HEK293 (cell line): ENCODE measurements around the gene ELOVL4.

Experiments used
- CTCF ChIA-PET: fragments of 350-600 bp; formaldehyde crosslinking; extraction: SDS; loops from one replicate; lab custom pipeline; 2021; ENCODE audit warnings: antibody characterized with exemption; lab: Yijun Ruan, JAX
- POLR2A ChIA-PET: fragments of 300-600 bp; formaldehyde crosslinking; extraction: SDS; loops from one replicate; lab custom pipeline; 2020; ENCODE audit warnings: antibody characterized with exemption, inconsistent platforms; lab: Yijun Ruan, JAX
- H3K27ac ChIP-seq: fragments of 200-500 bp; sonication (Bioruptor generic); 2 replicates; pipeline ENCODE4 v1.5.1; 2014; ENCODE audit warnings: low read depth, low read length, control low read depth, inconsistent platforms; ENCODE audit errors: extremely low read depth
- H3K36me3 ChIP-seq, 2 experiments: fragments of 200-500 bp in 1 of 2; sonication (Bioruptor generic) in 1 of 2; 1 replicate in 1 of 2; 2 replicates in 1 of 2; pipeline ENCODE4 v1.5.1; 2014 to 2017; ENCODE audit warnings: inconsistent platforms in 2 of 2, low read length in 2 of 2; ENCODE audit not compliant: control insufficient read depth in 2 of 2, insufficient read depth in 1 of 2
- H3K4me1 ChIP-seq: fragments of 200-500 bp; sonication (Bioruptor generic); 2 replicates; pipeline ENCODE4 v1.5.1; 2014; ENCODE audit warnings: mild to moderate bottlenecking, low read length, inconsistent platforms; ENCODE audit not compliant: control insufficient read depth, insufficient read depth
- H3K4me3 ChIP-seq: 2 replicates; pipeline ENCODE4 v1.5.1; 2011; ENCODE audit warnings: low read depth, mild to moderate bottlenecking, control low read depth, low read length, moderate library complexity
- H3K9me3 ChIP-seq: fragments of 200-500 bp; sonication (Bioruptor generic); 2 replicates; pipeline ENCODE4 v1.5.1; 2014; ENCODE audit warnings: low read depth, low read length, inconsistent platforms; ENCODE audit not compliant: control insufficient read depth, insufficient read depth
- AEBP2 ChIP-seq: fragments of 450-650 bp; formaldehyde crosslinking; IDR thresholded peaks from 2 replicates; pipeline ENCODE4 v1.5.1; 2016; ENCODE audit warnings: missing biosample characterization, missing genetic modification characterization, borderline replicate concordance
- CTCF ChIP-seq: fragments of 450-650 bp; formaldehyde crosslinking; IDR thresholded peaks from 2 replicates; pipeline ENCODE4 v1.5.1; 2016; ENCODE audit warnings: missing biosample characterization, missing genetic modification characterization
- FEZF1 ChIP-seq: fragments of 450-650 bp; formaldehyde crosslinking; IDR thresholded peaks from 2 replicates; pipeline ENCODE4 v1.5.1; 2016; ENCODE audit warnings: missing biosample characterization, missing genetic modification characterization
- MEIS1 ChIP-seq: sonication (generic); formaldehyde crosslinking; IDR thresholded peaks from 2 replicates; pipeline ENCODE4 v1.8.1; 2022; ENCODE audit warnings: missing genetic modification reagents, mild to moderate bottlenecking, borderline replicate concordance
- PATZ1 ChIP-seq: fragments of 450-650 bp; formaldehyde crosslinking; IDR thresholded peaks from 2 replicates; pipeline ENCODE4 v1.5.1; 2016; ENCODE audit warnings: missing biosample characterization, missing genetic modification characterization
- PRDM6 ChIP-seq: fragments of 450-650 bp; formaldehyde crosslinking; IDR thresholded peaks from 2 replicates; pipeline ENCODE4 v1.5.1; 2017; ENCODE audit warnings: missing biosample characterization, missing genetic modification characterization
- SCRT2 ChIP-seq: fragments of 450-650 bp; formaldehyde crosslinking; IDR thresholded peaks from 2 replicates; pipeline ENCODE4 v1.5.1; 2016; ENCODE audit warnings: missing biosample characterization, missing genetic modification characterization
- SP7 ChIP-seq: fragments of 450-650 bp; formaldehyde crosslinking; IDR thresholded peaks from 2 replicates; pipeline ENCODE4 v1.5.1; 2016; ENCODE audit warnings: missing biosample characterization, missing genetic modification characterization
- ZBTB6 ChIP-seq: fragments of 450-650 bp; formaldehyde crosslinking; IDR thresholded peaks from 2 replicates; pipeline ENCODE4 v1.5.1; 2017; ENCODE audit warnings: missing biosample characterization, missing genetic modification characterization
- ZFP41 ChIP-seq: fragments of 450-650 bp; formaldehyde crosslinking; IDR thresholded peaks from 2 replicates; pipeline ENCODE4 v1.5.1; 2016; ENCODE audit warnings: missing biosample characterization, missing genetic modification characterization, borderline replicate concordance
- ZNF23 ChIP-seq: fragments of 450-650 bp; formaldehyde crosslinking; IDR thresholded peaks from 2 replicates; pipeline ENCODE4 v1.5.1; 2016; ENCODE audit warnings: missing biosample characterization, missing genetic modification characterization, borderline replicate concordance
- ZNF335 ChIP-seq: fragments of 450-650 bp; formaldehyde crosslinking; conservative IDR thresholded peaks from 2 replicates; pipeline ENCODE4 v1.5.1; 2016; ENCODE audit warnings: missing biosample characterization, missing genetic modification characterization
- ZNF473 ChIP-seq: fragments of 450-650 bp; formaldehyde crosslinking; IDR thresholded peaks from 2 replicates; pipeline ENCODE4 v1.5.1; 2017; ENCODE audit warnings: missing biosample characterization, missing genetic modification characterization
- ZNF629 ChIP-seq: fragments of 450-650 bp; formaldehyde crosslinking; IDR thresholded peaks from 2 replicates; pipeline ENCODE4 v1.5.1; 2017; ENCODE audit warnings: missing biosample characterization, missing genetic modification characterization
- TF ChIP-seq, protein P1 (sequence below): fragments of 450-650 bp; formaldehyde crosslinking; IDR thresholded peaks from 2 replicates; pipeline ENCODE4 v1.5.1; 2016; ENCODE audit warnings: missing biosample characterization, missing genetic modification characterization, borderline replicate concordance

Gene ELOVL4

GRCh38 chr6:79928478-79928998, 18.8 kb downstream of the ELOVL4 start (continued):
- TF ChIP-seq CTCF (tag by site-specific recombination) (no peak), PATZ1 (tag by site-specific recombination) (no peak)

DNA sequence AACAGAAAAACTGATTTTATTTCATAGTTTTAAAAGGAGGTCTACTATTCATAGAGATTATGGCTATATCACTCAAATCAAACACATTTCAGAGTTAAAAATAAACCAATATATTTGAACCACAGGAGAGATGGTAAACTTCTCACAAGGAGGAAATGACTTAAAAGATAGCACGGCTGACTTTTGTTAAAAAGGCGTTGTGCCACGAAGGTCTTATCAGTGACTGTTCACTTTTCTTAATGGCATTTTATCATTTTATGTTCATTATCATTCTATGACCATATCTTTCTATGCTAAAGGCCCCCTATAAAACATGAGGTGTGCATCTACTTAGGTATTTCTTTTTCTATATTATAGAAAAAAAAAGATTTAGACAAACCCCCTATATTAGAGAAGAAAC, 19.6 kb downstream of the ELOVL4 start:
- POLR2A ChIA-PET = interaction anchor here (0.7 kb wide), 1 partner anchor 19 kb away, joined by 6 read pairs; no protein-coding TSS in a partner anchor

More for the DNA sequence above, 19.6 kb downstream of the ELOVL4 start:
- TF ChIP-seq AEBP2 (tag by site-specific recombination) (no peak), ZNF23 (tag by site-specific recombination) (no peak), SP7 (tag by site-specific recombination) (no peak), SCRT2 (tag by site-specific recombination) (no peak), FEZF1 (tag by site-specific recombination) (peak; percentile 59), MEIS1 (CRISPR knock-in tag) (no peak), ZNF629 (tag by site-specific recombination) (no peak), ZNF473 (tag by site-specific recombination) (no peak), PRDM6 (0 out of 2 replicates have a peak, but pooled peaks have one; percentile 17), ZFP41 (tag by site-specific recombination) (no peak), ZBTB6 (tag by site-specific recombination) (no peak), ZNF335 (tag by site-specific recombination) (no peak)
- TF ChIP-seq, protein P1, sequence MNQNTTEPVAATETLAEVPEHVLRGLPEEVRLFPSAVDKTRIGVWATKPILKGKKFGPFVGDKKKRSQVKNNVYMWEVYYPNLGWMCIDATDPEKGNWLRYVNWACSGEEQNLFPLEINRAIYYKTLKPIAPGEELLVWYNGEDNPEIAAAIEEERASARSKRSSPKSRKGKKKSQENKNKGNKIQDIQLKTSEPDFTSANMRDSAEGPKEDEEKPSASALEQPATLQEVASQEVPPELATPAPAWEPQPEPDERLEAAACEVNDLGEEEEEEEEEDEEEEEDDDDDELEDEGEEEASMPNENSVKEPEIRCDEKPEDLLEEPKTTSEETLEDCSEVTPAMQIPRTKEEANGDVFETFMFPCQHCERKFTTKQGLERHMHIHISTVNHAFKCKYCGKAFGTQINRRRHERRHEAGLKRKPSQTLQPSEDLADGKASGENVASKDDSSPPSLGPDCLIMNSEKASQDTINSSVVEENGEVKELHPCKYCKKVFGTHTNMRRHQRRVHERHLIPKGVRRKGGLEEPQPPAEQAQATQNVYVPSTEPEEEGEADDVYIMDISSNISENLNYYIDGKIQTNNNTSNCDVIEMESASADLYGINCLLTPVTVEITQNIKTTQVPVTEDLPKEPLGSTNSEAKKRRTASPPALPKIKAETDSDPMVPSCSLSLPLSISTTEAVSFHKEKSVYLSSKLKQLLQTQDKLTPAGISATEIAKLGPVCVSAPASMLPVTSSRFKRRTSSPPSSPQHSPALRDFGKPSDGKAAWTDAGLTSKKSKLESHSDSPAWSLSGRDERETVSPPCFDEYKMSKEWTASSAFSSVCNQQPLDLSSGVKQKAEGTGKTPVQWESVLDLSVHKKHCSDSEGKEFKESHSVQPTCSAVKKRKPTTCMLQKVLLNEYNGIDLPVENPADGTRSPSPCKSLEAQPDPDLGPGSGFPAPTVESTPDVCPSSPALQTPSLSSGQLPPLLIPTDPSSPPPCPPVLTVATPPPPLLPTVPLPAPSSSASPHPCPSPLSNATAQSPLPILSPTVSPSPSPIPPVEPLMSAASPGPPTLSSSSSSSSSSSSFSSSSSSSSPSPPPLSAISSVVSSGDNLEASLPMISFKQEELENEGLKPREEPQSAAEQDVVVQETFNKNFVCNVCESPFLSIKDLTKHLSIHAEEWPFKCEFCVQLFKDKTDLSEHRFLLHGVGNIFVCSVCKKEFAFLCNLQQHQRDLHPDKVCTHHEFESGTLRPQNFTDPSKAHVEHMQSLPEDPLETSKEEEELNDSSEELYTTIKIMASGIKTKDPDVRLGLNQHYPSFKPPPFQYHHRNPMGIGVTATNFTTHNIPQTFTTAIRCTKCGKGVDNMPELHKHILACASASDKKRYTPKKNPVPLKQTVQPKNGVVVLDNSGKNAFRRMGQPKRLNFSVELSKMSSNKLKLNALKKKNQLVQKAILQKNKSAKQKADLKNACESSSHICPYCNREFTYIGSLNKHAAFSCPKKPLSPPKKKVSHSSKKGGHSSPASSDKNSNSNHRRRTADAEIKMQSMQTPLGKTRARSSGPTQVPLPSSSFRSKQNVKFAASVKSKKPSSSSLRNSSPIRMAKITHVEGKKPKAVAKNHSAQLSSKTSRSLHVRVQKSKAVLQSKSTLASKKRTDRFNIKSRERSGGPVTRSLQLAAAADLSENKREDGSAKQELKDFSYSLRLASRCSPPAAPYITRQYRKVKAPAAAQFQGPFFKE (tag by site-specific recombination) = no peak
- TF ChIP-seq, all 188 proteins: peak for 2
- Histone ChIP-seq H3K4me1 (peaks cover 21% of the 10 kb centered on the region), H3K36me3 (peaks cover 0 to 5% of the 10 kb centered on the region in 2 experiments; a peak in 2 of 3 replicates), H3K27ac (no peak overlapping the region), H3K9me3 (no peaks in the 10 kb centered on the region), H3K4me3 (no peak overlapping the region)
- CTCF ChIA-PET = interaction anchor here (0.5 to 3.5 kb wide), 3 partner anchors 18 to 77 kb away, joined by 3 to 19 read pairs (median 4); no protein-coding TSS in a partner anchor
